ENCODE results near the gene CENPS. TPM values are rescaled to one million over a fixed set of nuclear protein-coding genes. Genes with fewer than 3 reads are reported as not detected.

CENPS gene
- total and polyA plus RNA-seq, 9 of the 15 experiments (the other 6 are each of a cell fraction or from before 2014, with no cell fraction given): 10.2 to 36.0 (median 26.0) TPM

- TF ChIP-seq ATF4 (CRISPR knock-in tag; IDR thresholded peaks at IDR 0.05) (0 out of 2 replicates have a peak, but pooled peaks have one; percentile 29), ATF2 (CRISPR knock-in tag; IDR thresholded peaks at IDR 0.05) (no peak), E2F1 (CRISPR knock-in tag; IDR thresholded peaks at IDR 0.05) (peak; percentile 79; the same call in 1 of the 2 replicates), CAMTA2 (CRISPR knock-in tag; conservative IDR thresholded peaks at IDR 0.05) (no peak), RFX5 (IDR thresholded peaks at IDR 0.05; ENCODE audit: low read depth, low read length) (peak; percentile 42; the same call in 1 of the 2 replicates), RNF2 (IDR thresholded peaks at IDR 0.05) (peak; percentile 88), MTA1 (IDR thresholded peaks at IDR 0.05; ENCODE audit: borderline replicate concordance) (no peak), HNRNPLL (IDR thresholded peaks at IDR 0.05; ENCODE audit: low read depth, low read length, poor library complexity, severe bottlenecking) (peak; percentile 52), KDM2B (CRISPR knock-in tag; IDR thresholded peaks at IDR 0.05) (no peak), ZNF717 (CRISPR knock-in tag; IDR thresholded peaks at IDR 0.05) (no peak), FOXK2 (conservative IDR thresholded peaks at IDR 0.05 in 1 of 2, IDR thresholded peaks at IDR 0.05 in 1 of 2; ENCODE audit: low read depth in 2 of 2) (peak; percentile 73 to 80), EP400 (IDR thresholded peaks at IDR 0.05) (peak; percentile 95), CHCHD3 (CRISPR knock-in tag; IDR thresholded peaks at IDR 0.05) (0 out of 2 replicates have a peak, but pooled peaks have one; percentile 77), TAF7 (tag; IDR thresholded peaks at IDR 0.05) (peak; percentile 45; the same call in 1 of the 2 replicates), OTX1 (CRISPR knock-in tag; IDR thresholded peaks at IDR 0.05) (peak; percentile 56; the same call in 1 of the 2 replicates), ARID2 (IDR thresholded peaks at IDR 0.05) (no peak), SNAPC5 (CRISPR knock-in tag; IDR thresholded peaks at IDR 0.05) (no peak), TFE3 (CRISPR knock-in tag; IDR thresholded peaks at IDR 0.05) (peak; percentile 78), CBFA2T3 (IDR thresholded peaks at IDR 0.05) (no peak), KHSRP (IDR thresholded peaks at IDR 0.05) (no peak), CTCFL (IDR thresholded peaks at IDR 0.05; ENCODE audit: borderline replicate concordance, insufficient read depth, low read depth, low read length, poor library complexity, severe bottlenecking) (peak; percentile 24)
Observed at GRCh38 chr1:10472220-10473144, 42.2 kb downstream of the CENPS start, which contains the start of gene DFFA (continued).

All from K562 (cell line).